Activated T-cell treated with anti-CD3 and anti-CD28 coated beads for 4 hours (primary cell): ENCODE results near the gene VWA5B1.
"Not testable (repeated sequence)": the region's sequence is repeated elsewhere in the genome, so short reads cannot be mapped to it uniquely, and the experiment has no call there.

Experiments used
- DNase-seq: peaks from one replicate; pipeline ENCODE4 v3.0.0-alpha.2; 2020

Gene VWA5B1

GRCh38 chr1:20290624-20291597, at the start of gene VWA5B1:
VWA5B1 (plus strand) TSS chr1:20290875; CDS start chr1:20310602, 19,727 bp downstream.
- DNase-seq: no peak

GRCh38 chr1:20242890-20243479, 47.7 kb upstream of the VWA5B1 start:
- no peak for DNase-seq

- DNase-seq: peak; percentile 4
Measured at GRCh38 chr1:20248971-20249612, 41.6 kb upstream of the VWA5B1 start.

GRCh38 chr1:20250340-20250989, 40.2 kb upstream of the VWA5B1 start:
- no peak for DNase-seq

- no peak for DNase-seq
Measured at GRCh38 chr1:20252587-20252986, 38.1 kb upstream of the VWA5B1 start.

GRCh38 chr1:20255666-20256065, 35.0 kb upstream of the VWA5B1 start:
- DNase-seq: no peak

GRCh38 chr1:20259646-20260045, 31.0 kb upstream of the VWA5B1 start:
- DNase-seq: no peak

GRCh38 chr1:20261095-20261494, 29.6 kb upstream of the VWA5B1 start:
- DNase-seq: no peak

GRCh38 chr1:20262810-20263534, 27.7 kb upstream of the VWA5B1 start:
- DNase-seq: no peak

GRCh38 chr1:20265250-20265649, 25.4 kb upstream of the VWA5B1 start:
- DNase-seq: no peak

- no peak for DNase-seq
Measured at GRCh38 chr1:20266141-20266540, 24.5 kb upstream of the VWA5B1 start.

- DNase-seq: no peak
Measured at GRCh38 chr1:20266642-20267041, 24.0 kb upstream of the VWA5B1 start.

- DNase-seq: no peak
Measured at GRCh38 chr1:20271498-20272400, 18.9 kb upstream of the VWA5B1 start.

GRCh38 chr1:20273716-20274115, 17.0 kb upstream of the VWA5B1 start:
- DNase-seq: not testable (repeated sequence)

GRCh38 chr1:20275319-20275925, 15.3 kb upstream of the VWA5B1 start:
- DNase-seq: no peak

GRCh38 chr1:20276485-20277159, 14.1 kb upstream of the VWA5B1 start:
- no peak for DNase-seq

GRCh38 chr1:20278692-20279130, 12.0 kb upstream of the VWA5B1 start:
- no peak for DNase-seq

GRCh38 chr1:20279509-20279908, 11.2 kb upstream of the VWA5B1 start:
- DNase-seq: no peak

- no peak for DNase-seq
Measured at GRCh38 chr1:20280341-20280740, 10.3 kb upstream of the VWA5B1 start.

GRCh38 chr1:20280906-20281305, 9.8 kb upstream of the VWA5B1 start:
- no peak for DNase-seq
